Retinal pigment epithelial cell (primary cell): ENCODE measurements around the gene PRKD3.

Source experiments
- DNase-seq: peaks from one replicate; pipeline ENCODE4 v3.0.0-alpha.2; 2010; ENCODE audit warnings: low read depth
- H3K4me3 ChIP-seq: 2 replicates; pipeline ENCODE4 v1.5.1; 2011; ENCODE audit warnings: mild to moderate bottlenecking, low read length, control low read depth, moderate library complexity
- TF ChIP-seq, protein P1 (sequence below): conservative IDR thresholded peaks from 2 replicates; pipeline ENCODE4 v1.5.1; 2011; ENCODE audit warnings: low read depth, low read length, control low read depth, inconsistent platforms

Gene PRKD3

GRCh38 chr2:37343537-37344434 lies 19.2 kb upstream of the PRKD3 start:
- peak overlapping the region; percentile 78 for H3K4me3 ChIP-seq
- DNase-seq, result no peak
- TF ChIP-seq, protein P1, sequence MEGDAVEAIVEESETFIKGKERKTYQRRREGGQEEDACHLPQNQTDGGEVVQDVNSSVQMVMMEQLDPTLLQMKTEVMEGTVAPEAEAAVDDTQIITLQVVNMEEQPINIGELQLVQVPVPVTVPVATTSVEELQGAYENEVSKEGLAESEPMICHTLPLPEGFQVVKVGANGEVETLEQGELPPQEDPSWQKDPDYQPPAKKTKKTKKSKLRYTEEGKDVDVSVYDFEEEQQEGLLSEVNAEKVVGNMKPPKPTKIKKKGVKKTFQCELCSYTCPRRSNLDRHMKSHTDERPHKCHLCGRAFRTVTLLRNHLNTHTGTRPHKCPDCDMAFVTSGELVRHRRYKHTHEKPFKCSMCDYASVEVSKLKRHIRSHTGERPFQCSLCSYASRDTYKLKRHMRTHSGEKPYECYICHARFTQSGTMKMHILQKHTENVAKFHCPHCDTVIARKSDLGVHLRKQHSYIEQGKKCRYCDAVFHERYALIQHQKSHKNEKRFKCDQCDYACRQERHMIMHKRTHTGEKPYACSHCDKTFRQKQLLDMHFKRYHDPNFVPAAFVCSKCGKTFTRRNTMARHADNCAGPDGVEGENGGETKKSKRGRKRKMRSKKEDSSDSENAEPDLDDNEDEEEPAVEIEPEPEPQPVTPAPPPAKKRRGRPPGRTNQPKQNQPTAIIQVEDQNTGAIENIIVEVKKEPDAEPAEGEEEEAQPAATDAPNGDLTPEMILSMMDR, result peak; percentile 46

- DNase-seq, result no peak
- no peak overlapping the region for H3K4me3 ChIP-seq
- TF ChIP-seq, protein P1, result no peak
Observed at GRCh38 chr2:37342591-37343220, 18.1 kb upstream of the PRKD3 start.

- TF ChIP-seq, protein P1, result no peak
- DNase-seq, result no peak
- no peak overlapping the region for H3K4me3 ChIP-seq
Observed at GRCh38 chr2:37340637-37341036, 16.0 kb upstream of the PRKD3 start.

- no peak overlapping the region for H3K4me3 ChIP-seq
- TF ChIP-seq, protein P1, result no peak
- no peak for DNase-seq
Observed at GRCh38 chr2:37338933-37339332, 14.3 kb upstream of the PRKD3 start.

GRCh38 chr2:37337620-37338280 lies 13.1 kb upstream of the PRKD3 start:
- no peak overlapping the region for H3K4me3 ChIP-seq
- DNase-seq, result no peak
- TF ChIP-seq, protein P1, result no peak

DNA sequence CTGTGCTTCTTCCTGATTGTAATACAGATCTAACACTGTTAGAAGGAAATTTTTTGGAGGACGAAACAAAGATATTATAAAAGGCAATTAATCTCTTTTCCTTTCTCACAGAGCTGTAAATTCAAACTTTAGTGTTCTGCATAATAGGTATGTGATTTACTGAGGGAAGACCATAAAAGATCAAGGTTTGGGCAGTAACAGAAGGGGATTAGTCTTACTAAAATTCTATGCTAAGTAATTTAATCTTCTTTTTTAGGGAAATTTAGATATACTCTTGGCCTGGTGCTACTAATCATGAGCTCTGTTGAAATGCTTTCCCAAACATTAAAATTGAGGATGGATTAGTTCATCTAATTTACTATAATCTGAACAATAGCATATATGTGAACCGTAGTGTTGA lies 11.0 kb upstream of the PRKD3 start:
- no peak for DNase-seq
- H3K4me3 ChIP-seq, result no peak overlapping the region
- TF ChIP-seq, protein P1, result no peak
